Small intestine (tissue), 7 donors: ENCODE results near the gene ITGAV. TPM values are rescaled to one million over a fixed set of nuclear protein-coding genes. Genes with fewer than 3 reads are reported as not detected.

Source experiments
- DNase-seq, 2 donors: peaks; one replicate each; pipeline versions ENCODE4 v3.0.0 to v3.0.0-alpha.2; 2013
- FAIRE-seq: peaks from 2 replicates; lab custom pipeline; 2012; peaks lifted over from hg19 to GRCh38; lab: Jason Lieb, UNC
- H3K27ac ChIP-seq, 3 donors: one replicate each; pipeline ENCODE4 v1.5.1; 2013; ENCODE audit warnings: low read length in 2 of 3, mild to moderate bottlenecking in 2 of 3, control low read depth in 1 of 3, inconsistent platforms in 1 of 3, low read depth in 1 of 3, moderate library complexity in 1 of 3
- H3K27me3 ChIP-seq, 3 donors: one replicate each; pipeline ENCODE4 v1.6.1; 2013; ENCODE audit warnings: low read length in 3 of 3, inconsistent platforms in 1 of 3; ENCODE audit not compliant: control insufficient read depth in 3 of 3, insufficient read depth in 3 of 3
- H3K36me3 ChIP-seq, 3 donors: one replicate each; pipeline ENCODE4 v1.6.1; 2013; ENCODE audit warnings: low read length in 3 of 3, inconsistent platforms in 1 of 3, low read depth in 1 of 3, mild to moderate bottlenecking in 1 of 3, moderate library complexity in 1 of 3; ENCODE audit not compliant: control insufficient read depth in 3 of 3, insufficient read depth in 2 of 3
- H3K4me1 ChIP-seq, 3 donors: one replicate each; pipeline ENCODE4 v1.6.1; 2013; ENCODE audit warnings: low read length in 2 of 3, inconsistent platforms in 1 of 3, low read depth in 1 of 3, mild to moderate bottlenecking in 1 of 3, moderate library complexity in 1 of 3; ENCODE audit not compliant: control insufficient read depth in 3 of 3, insufficient read depth in 2 of 3
- H3K4me3 ChIP-seq, 3 donors: one replicate each; pipeline ENCODE4 v1.5.1; 2013; ENCODE audit warnings: low read length in 3 of 3, control low read depth in 1 of 3, inconsistent platforms in 1 of 3, low read depth in 1 of 3, mild to moderate bottlenecking in 1 of 3, moderate library complexity in 1 of 3
- H3K9me3 ChIP-seq, 2 donors: one replicate each; pipeline ENCODE4 v1.6.1; 2013; ENCODE audit warnings: low read depth in 1 of 2, low read length in 1 of 2; ENCODE audit not compliant: control insufficient read depth in 2 of 2, insufficient read depth in 1 of 2
- WGBS, 3 donors: extraction: QIAGEN DNeasy Blood & Tissue Kit; methylation state at CpG; one replicate each; pipeline ENCODE4 v1.1.7; 2013; 5-methylcytosine and 5-hydroxymethylcytosine counted together
- polyA plus RNA-seq, 4 donors: library from polyadenylated mRNA; stranded (reverse) in 3 of 4; unstranded in 1 of 4; fragments of 200-250 nt in 3 of 4; fragments of 120-200 nt in 1 of 4; gene quantifications; one replicate each; pipeline versions ENCODE4 v1.2.1 to v1.2.3, GENCODE V29; 2013
- donor health status: healthy with polysubstance abuse.
- donor health status: control.
- donor health status: control.
- donor health status: Bipolar disorder and iron deficiency.
- donor health status: healthy.

ITGAV gene
- polyA plus RNA-seq, 4 donors = 4.0 to 48.2 (median 7.4) TPM

DNA sequence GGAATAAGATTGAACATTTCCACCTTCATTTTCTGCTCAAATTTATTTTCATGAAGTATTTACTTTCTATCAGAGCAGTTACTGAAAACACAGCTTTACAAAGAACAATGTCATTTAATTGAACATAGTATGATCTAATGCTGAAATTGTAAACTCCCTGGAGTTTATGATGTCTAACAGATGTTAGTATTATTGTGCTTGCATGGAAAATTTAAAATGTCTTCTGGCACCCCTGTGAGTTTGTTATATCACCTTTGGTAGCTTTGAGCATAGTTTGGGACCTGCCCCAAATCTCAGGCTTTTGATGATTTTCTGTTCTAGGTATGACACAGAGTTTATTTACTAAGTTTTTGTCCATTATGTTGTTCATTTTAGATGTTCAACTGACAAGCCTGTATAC is 132.1 kb downstream of the ITGAV start:
- no peaks in the 10 kb centered on the region for H3K9me3 ChIP-seq

DNA sequence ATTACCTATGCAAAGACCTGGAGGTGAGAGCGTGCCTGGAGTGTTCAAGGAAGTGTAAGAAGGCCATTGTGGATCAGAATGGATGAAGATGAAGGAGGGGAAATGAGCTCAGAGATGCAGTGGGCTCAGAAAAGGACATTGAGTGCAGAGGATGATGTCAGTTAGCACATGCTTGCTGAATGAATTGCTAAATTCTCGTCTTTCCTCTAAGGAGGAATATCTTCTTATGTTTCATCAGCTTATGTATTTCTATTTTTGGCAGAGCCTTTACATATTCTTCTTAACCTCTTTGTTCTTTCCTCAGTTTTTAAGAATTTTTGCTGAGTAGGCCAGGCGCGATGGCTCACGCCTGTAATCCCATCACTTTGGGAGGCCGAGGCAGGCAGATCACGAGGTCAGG is 134.9 kb downstream of the ITGAV start:
- Histone ChIP-seq H3K27ac (no peak overlapping the region), H3K9me3 (no peaks in the 10 kb centered on the region), H3K36me3 (no peaks in the 10 kb centered on the region), H3K27me3 (no peaks in the 10 kb centered on the region), H3K4me1 (no peaks in the 10 kb centered on the region), H3K4me3 (no peak overlapping the region)
- FAIRE-seq (no peak), DNase-seq (no peak)
- 77 to 93% (median 79%) methylated on average over 7 of the region's 7 CpGs for WGBS, 3 donors

More for the DNA sequence above, 132.1 kb downstream of the ITGAV start:
- H3K36me3 ChIP-seq = no peaks in the 10 kb centered on the region
- no peak overlapping the region for H3K27ac ChIP-seq
- FAIRE-seq = no peak
- no peak overlapping the region for H3K4me3 ChIP-seq
- no peak for DNase-seq
- H3K27me3 ChIP-seq = no peaks in the 10 kb centered on the region
- no peaks in the 10 kb centered on the region for H3K4me1 ChIP-seq

DNA sequence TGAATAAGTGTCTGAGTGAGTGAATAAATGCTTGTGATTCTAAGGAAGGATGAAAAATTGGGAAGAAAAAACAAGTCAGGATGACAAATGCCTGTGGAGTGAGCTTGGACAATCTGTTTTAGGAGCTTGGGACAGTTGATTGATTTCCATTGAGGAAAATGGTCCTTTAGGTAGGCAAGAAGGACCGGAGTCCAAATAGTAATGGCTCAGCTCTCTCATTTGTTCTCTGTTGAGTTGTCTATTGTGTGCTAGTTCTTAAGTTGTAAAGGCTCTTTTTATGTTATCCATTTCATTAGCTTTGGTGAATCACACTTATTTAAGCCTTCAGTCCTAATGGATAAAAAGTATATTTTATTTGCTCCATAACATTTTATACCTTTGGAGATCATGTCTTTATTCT is 135.9 kb downstream of the ITGAV start:
- Histone ChIP-seq H3K36me3 (no peaks in the 10 kb centered on the region), H3K4me3 (no peak overlapping the region), H3K9me3 (no peaks in the 10 kb centered on the region), H3K4me1 (no peaks in the 10 kb centered on the region), H3K27ac (no peak overlapping the region), H3K27me3 (no peaks in the 10 kb centered on the region)
- DNase-seq (no peak), FAIRE-seq (no peak)
- 77 to 93% (median 84%) methylated on average over 1 of the region's 1 CpG for WGBS, 3 donors

DNA sequence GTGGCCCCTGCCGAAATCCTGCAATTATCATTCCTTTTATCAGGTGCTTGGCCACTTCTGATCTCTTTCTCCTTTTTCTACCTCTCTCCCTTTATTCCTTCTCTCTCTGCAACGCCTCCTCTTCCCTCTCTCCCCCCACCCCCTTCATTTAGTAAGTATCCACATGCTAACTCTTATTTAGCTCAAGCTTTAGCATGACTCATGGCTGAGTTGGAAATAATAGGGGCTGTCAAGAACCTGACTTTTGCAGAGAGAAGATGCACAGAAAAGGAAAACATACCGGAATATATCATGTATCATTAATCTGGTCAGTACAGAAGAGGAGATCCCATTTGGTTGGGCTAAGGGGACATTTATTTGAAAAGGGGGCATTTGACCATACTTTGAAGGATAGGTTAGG is 137.1 kb downstream of the ITGAV start:
- H3K4me1 ChIP-seq = no peaks in the 10 kb centered on the region
- no peaks in the 10 kb centered on the region for H3K27me3 ChIP-seq
- H3K9me3 ChIP-seq = no peaks in the 10 kb centered on the region
- FAIRE-seq (no peak), DNase-seq (no peak)
- whole genome bisulfite sequencing, 3 donors = 57 to 80% (median 64%) methylated on average over 3 of the region's 3 CpGs
- H3K4me3 ChIP-seq = no peak overlapping the region
- no peak overlapping the region for H3K27ac ChIP-seq
- no peaks in the 10 kb centered on the region for H3K36me3 ChIP-seq

DNA sequence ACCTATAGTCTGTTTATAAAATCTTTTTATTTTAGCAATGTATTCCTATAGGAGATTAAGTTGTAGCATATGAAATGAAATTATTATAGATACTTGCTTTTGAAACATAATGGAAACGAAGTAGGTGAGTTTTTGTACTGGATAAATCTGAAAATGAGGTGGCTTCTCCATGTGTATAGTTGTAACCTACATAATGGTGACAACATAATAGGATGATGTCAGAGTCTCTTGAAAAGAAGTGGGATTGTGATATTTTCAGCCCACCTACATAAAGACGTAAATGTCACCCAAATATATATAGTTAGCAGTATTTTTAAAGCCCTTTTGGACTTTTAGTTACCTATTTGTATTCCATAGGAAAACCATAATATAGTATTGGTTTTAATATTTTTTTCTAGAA is 138.8 kb downstream of the ITGAV start:
- Histone ChIP-seq H3K27me3 (no peaks in the 10 kb centered on the region), H3K4me3 (no peak overlapping the region), H3K36me3 (no peaks in the 10 kb centered on the region), H3K4me1 (no peaks in the 10 kb centered on the region), H3K9me3 (peaks cover 0 to 7% of the 10 kb centered on the region in 2 donors), H3K27ac (no peak overlapping the region)
- no peak for FAIRE-seq
- WGBS, 3 donors = 59 to 76% (median 67%) methylated on average over 2 of the region's 2 CpGs
- DNase-seq = no peak

Other genes with a start within 250 kb of the ITGAV start
- gene ZC3H15, start 103.8 kb upstream of the ITGAV start, polyA plus RNA-seq = 100 to 1,000 TPM in 1 of 4 donors, 10 to 100 TPM in 3; 60.0 to 101 (median 71.6) TPM
- gene FAM171B, start 104.0 kb downstream of the ITGAV start, polyA plus RNA-seq = 1 to 10 TPM in 2 of 4 donors, under 1 TPM in 1, not detected in 1; 0.27 to 3.2 (median 2.4) TPM